ENCODE measurements around the gene DNAJB1.
"Not testable (repeated sequence)": the region's sequence is repeated elsewhere in the genome, so short reads cannot be mapped to it uniquely, and the experiment has no call there.

- TF ChIP-seq CTCF, POLR2A (IDR thresholded peaks at IDR 0.05): not testable (repeated sequence)
Observed at GRCh38 chr19:14564652-14565297, 46.6 kb upstream of the DNAJB1 start.

Data from testis (tissue), 2 donors.